ENCODE results near the gene RHOF.
"Not testable (repeated sequence)": the region's sequence is repeated elsewhere in the genome, so short reads cannot be mapped to it uniquely, and the experiment has no call there.

The RHOF gene

DNA sequence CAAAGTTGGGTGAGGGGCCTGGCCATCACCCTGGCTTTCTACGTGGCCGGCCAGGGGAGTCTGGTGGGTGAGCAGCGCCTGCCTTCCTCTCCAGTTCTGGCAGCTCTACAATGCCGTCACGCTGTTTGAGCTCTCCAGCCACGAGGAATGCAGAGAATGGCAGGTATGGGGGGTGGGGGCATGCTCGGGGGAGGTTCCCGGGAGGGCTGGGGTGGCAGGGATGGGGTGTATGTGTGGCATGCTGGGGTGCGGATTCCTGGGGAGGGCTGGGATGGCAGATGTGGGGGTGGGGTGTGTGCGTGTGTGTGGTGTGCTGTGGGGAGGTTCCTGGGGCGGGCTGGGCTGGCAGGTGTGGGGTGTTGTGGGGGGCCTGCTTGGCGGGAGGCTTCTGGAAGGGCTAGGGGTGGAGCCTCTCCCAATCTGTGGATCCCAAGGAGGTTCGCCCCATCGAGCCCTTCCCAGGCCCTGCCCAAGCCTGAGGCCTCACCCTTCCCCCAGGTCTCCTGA is 18.5 kb downstream of the RHOF start:
- no peak for DNase-seq (ENCODE audit: low spot score)

DNA sequence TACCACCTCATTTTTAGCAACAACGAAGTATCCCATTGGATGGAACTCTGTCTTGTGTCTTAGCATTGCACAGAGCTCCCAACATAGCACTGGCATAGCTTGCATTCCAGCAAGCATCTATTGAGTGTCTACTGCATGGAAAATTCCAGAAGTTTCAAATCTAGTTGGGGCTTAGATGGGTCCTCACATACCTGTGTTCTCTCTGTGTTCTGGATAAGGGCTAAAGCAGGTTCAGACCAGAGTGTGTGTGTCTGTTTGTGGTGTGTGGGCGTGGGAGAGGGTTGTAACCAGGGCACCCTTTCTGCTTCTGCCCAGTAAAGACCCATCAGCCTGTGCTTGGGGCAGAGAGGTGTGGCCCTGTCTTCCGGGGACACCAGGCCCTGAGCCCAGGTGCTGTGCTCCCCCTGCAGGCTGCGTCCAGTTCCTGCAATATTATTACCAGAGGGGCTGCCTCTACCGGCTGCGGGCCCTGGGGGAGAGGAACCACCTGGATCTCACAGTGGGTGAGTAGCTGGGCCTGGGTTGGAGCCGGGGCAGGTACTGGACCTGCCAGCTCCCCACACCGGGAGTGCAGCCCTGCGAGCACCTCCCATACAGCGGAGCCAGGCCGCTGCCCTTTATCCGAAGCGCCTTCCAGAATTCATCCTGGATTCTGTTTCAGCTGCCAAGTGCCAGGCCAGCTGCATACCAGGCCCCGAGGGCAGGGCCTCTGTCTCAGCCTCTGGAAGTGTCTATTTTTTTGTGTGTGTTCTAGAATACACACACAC is 20.3 kb downstream of the RHOF start:
- peak; percentile 78 for DNase-seq (ENCODE audit: low spot score)

DNA sequence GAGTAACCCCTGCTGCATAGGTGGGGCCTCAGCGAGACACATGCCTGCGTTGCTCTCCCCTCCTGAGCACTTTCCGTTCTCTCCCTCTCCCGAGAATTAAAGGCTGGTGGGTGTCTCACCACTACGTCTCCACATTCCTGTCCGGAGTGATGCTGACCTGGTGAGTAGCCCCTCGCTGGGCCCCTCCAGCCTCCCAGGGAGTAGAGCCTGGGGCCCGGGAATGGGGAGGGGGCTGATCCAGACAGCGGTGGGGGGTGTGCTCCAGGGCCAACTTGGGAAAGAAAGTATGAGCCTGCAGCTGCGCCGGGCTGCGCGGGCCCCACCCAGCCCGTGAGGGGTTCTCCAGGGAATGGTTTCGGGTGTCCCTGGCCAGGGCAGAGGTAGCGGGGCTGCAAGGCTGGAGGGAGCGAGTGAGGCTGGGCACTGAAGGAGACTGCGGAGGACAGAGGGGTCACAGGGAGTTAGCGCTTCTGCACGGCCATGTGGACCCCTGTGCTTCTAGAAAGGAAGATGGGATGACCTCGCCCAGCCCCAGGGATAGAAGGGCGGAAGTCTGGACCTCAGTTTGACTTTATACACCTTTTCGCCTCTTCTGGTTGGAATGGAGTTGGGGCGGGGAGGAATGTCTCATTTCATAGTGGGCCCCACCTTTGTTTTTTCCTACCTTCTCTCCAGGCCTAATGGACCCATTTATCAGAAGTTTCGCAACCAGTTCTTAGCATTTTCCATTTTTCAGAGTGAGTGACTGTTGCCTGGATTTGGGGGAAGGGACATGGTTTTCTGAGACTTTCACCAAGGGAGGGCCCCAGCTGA is 22.5 kb downstream of the RHOF start:
- DNase-seq (ENCODE audit: low spot score): no peak

DNA sequence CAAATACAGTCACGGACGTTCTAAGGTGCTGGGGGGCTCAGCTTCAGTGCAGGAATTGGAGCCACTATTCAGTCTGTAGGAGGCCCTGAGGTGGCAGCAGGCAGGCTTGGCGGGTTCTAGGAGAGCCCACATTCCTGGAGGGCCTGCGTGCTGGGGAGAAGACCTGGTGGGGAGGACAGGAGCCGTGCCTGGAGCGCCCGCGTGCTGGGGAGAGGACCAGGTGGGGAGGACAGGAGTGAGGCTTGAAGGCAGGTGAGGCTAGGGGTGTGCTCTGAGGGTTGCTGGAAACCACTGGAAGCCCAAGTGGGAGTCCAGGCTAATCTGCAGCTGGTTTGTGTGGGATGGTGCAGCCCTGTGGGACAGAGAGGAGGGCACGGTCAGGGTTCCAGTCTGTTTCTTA is 23.1 kb downstream of the RHOF start:
- DNase-seq (ENCODE audit: low spot score): no peak

DNA sequence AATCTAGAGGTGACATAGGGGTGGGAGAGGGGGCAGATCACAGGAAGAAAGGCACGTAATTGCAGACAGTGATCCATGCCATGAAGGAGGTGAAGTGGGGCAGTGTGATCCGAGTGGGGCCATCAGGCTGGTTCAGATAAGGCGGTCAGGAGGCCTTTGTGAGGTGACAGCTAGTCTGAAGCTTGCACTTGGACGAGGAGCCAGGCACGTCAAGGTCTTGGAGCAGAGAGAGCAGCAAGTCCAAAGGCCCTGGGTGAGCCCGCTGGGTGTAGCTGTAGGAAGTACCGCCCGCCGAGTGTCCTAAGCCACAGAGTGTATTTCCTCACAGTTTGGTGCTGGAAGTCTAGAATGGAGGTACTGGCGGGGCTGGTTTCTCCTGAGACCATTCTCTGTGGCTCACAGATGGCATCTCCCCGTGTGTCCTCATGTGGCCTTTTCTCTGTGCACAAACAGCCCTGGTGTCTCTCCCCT is 23.6 kb downstream of the RHOF start:
- no peak for DNase-seq (ENCODE audit: low spot score)

DNA sequence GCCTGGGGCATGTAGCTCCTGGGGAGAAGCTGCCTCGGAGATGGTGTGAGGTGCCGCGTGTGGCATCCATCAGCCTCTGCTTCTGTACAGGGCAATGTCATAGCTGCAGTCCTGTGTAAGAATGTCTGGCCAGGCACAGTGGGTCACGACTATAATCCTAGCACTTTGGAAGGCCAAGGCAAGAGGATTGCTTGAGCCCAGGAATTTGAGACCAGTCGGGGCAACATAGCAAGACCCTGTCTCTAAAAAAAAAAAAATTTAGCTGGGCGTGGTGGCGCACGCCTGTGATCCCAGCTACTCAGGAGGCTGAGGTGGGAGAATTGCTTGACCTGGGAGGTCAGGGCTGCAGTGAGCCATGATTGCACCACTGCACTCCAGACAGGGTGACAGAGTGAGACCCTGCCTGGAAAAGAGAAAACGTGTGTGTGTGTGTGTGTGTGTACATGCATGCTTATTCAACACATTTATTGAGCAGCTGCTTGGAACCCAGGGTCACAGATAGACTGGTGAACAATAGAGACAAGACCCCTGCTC is 24.1 kb downstream of the RHOF start:
- no peak for DNase-seq (ENCODE audit: low spot score)

DNA sequence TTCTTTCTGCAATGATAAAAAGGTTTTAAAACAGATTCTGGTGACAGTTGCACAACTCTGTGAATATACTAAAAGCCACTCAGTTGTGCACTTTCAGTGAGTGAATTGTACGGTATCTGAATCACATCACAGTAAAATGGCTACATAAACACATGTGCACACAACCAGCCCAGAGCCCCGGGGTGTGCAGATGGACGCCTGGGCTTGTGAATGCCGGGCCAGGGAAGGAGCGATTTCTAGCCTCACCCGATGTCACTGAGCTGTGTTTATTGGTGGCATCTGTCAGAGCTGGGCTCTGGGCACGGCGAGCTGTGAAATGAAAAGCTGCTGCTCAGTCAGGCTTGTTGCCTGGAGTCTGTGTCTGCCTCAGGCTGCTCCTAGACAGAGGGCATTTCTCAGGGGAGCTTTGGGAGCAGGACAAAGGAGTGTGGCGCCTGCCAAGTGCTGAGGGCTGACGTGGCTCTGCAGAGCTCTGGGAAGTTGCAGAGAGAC is 25.9 kb downstream of the RHOF start:
- DNase-seq (ENCODE audit: low spot score): no peak

DNA sequence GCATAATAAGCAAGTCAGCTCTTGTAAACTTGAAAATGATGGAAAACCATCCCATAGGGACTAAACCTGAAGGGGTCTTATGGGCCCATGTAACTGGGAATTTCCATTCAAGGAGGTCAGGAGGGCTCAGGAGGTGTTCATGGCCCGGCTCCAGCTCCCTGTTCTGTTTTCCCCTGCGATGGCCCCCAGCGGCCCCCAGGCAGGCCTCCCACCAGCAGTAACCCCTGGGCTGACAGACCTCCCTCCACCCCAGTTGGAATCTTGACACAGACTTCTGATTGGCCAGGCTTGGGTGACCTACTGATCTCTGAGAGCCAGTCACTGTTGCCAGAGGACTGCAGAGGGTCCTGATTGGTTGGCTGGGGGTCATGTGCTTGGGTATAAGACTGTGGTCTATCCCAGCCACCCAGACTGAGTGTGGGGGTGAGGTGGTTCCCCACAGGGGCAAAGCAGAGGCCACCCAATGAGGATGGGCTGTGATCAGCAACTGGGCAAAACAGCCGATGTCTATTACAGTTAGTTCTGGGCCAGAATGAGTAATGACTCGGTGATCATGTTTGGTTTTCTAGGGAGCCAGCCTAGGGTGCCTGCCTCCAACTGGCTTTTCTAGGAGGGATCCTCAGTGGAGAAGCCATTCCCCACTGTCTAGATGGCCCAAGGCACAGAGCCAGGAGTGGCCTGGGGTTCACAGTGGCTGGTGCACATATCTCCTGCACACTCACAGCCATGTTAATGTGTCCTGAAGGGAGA is 27.0 kb downstream of the RHOF start:
- DNase-seq (ENCODE audit: low spot score): no peak

DNA sequence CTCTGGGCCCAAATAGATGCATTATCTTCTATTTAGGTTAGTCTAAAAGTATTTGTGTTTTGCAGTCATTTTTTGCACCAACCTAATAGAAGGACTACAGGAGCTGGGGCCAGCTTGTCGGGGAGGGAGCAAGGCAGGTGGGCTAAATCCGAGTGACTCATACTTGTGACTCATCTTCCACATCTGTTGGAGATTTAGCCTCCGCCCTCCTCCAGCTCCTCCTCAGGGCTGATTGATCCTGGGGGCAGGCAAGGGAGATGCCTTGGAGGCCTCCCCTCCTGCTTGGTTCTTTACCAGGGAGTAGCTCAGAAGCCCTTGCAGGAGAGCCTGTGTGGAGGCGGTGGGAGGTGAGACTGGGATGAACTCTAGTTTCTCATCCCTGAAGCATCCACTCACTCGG is 27.9 kb downstream of the RHOF start:
- DNase-seq (ENCODE audit: low spot score): no peak

DNA sequence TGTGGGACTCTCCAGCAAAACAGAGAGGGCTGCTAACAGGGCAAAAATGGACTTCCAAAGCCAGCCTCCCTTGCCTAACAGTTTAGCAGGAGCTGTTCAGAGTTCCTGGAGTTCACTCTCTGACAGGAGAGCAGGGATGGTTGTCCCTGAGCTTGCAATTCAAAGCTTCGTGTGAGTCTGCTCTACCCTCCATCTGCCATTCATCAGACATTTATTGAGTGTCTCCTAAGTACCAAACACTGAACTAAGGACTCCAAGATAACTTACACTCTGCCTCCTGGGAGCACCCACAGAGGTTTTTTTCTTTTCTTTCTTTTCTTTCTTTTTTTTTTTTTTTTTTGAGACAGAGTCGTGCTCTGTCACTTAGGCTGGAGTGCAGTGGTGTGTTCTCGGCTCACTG is 28.7 kb downstream of the RHOF start:
- no peak for DNase-seq (ENCODE audit: low spot score)

DNA sequence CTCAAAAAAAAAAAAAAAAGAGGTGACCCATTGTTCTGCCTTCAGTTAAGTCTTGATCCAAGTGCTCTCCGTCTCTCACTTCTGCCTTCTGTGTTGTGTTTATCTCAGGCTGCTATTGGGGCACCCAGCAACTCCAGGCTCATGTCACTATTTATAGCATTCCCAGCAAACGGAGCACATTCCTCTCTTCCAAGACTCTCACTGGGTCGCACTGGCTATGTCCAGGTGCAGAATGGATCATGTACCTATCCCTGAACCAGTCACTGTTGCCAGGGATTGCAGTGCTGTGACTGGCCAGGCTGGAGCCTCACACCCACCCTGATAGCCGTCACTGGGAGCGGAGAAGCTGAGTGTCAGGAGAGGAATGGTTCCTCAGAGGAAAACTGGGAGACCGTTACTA is 31.2 kb downstream of the RHOF start:
- DNase-seq (ENCODE audit: low spot score): no peak

DNA sequence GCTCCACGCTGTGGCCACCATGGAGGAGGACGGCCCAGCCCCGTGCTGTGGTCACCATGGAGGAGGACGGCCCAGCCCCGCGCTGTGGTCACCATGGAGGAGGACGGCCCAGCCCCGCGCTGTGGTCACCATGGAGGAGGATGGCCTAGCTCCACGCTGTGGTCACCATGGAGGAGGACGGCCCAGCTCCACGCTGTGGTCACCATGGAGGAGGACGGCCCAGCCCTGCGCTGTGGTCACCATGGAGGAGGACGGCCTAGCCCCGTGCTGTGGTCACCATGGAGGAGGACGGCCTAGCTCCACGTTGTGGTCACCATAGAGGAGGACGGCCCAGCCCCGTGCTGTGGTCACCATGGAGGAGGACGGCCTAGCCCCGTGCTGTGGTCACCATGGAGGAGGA is 35.0 kb downstream of the RHOF start:
- DNase-seq (ENCODE audit: low spot score): not testable (repeated sequence)

DNA sequence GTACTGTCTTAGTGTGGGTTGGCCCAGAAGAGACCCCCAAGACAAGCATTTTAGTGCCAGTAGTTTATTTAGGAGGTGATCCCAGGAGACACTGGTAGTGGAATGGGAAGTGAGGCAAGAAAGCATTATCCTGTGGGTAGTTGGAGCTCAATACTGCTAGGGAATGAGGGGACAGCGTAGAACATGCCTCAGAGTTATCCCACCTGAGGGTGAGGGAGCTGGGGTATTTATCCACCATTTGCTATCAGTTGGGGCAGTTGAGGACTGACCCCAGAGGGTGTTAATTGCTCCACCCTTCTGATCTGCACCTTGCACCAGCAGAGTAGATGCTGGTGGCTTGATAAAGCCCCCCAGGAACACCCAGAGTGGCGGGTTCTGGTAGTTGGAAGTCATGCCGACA is 37.9 kb downstream of the RHOF start:
- no peak for DNase-seq (ENCODE audit: low spot score)

DNA sequence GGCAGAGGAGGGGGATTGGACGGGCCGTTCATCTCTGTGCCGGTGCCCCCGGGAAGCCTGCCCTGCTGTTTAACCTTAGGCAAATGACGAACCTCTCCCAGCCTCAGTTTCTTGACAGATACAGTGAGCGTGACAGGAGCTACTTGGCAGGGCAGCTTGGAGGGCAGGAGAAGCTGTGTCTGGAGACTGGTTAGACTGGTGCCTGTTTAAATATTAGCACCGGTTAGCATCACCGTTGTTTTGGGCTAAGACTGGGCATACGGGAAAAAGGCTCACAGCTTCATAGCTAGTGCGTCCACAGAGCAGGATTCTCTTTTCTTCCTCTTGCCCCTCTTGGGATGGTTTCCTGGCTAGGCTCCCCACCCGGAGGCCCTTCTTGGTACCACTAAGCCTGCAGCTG is 38.7 kb downstream of the RHOF start:
- no peak for DNase-seq (ENCODE audit: low spot score)

DNA sequence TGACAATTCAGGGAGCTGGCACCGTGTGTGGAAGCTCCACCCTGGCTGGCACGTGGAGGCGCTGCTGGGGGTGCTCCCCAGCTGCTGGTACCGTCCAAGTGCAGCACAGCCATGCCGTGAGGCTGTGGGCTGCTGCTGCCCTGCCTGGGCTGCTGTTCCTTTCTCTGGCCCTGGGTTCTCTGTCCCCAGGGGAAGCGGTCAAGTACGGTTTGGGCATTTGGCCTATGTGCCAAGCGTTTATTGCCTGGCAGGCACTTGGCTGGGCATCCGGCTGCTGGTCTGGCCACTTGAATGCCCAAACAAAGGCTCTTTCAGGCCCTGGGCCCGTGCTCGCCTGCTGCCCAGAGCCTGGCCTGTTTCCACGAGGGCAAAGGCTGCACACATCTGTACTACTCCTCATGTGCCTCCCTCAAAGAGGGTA is 39.6 kb downstream of the RHOF start:
- DNase-seq (ENCODE audit: low spot score): no peak

DNA sequence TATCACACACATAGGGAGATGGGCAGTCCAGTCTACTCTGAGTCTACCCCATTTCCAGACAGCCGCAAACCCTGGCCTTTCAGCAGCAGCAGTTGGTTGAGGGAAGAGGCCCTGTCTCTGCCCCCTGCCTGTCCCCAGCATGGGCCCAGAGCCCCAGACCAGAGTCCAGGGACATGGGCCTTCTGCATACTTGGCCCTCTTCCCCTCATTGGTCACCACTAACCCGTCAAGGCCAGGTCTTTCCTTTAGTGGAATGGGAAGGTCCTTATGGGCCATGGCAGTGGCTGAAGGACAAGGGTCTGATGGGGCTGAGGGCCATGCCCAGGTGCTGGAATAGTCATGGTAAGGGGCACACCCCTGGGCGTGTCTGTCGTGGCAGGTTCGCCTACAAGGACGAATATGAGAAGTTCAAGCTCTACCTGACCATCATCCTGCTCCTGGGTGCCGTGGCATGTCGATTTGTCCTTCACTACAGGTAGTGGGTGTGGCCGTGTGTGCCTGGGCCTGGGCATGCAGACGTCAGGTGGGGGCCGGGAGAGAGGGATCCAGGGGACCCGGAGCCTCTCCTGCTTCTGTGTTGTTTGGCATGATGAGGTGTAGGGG is 41.6 kb downstream of the RHOF start:
- DNase-seq (ENCODE audit: low spot score): no peak

DNA sequence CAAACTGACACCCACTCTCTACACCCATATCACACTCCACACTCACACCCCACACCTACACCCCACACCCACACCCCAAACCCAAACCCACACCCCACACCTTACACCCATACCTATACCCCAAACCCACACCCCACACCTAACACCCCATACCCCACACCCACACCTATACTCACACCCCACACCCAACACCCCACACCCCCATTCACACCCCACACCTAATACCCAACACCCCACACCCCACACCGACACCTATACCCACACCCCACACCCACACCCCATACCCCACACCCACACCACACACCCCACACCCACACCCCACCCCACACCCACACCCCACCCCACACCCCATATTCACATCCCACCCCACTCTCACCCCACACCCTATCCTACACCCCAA is 42.5 kb downstream of the RHOF start:
- DNase-seq (ENCODE audit: low spot score): no peak

DNA sequence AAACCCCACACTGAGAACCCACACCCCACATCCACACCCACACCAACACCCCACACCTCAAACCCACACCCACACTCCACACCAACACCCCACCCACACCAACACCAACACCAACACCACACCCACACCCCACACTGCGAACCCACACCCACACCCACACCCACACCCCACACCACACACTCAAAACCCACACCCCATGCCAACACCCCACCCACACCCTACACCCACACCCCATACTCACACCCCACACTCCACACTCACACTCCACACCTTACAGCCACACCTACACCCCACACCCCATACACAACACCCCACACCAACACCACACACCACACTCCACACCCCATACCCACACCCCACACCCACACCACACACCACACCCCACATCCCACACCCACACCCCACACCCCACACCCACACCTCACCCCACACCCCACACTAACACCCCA is 43.0 kb downstream of the RHOF start:
- no peak for DNase-seq (ENCODE audit: low spot score)

DNA sequence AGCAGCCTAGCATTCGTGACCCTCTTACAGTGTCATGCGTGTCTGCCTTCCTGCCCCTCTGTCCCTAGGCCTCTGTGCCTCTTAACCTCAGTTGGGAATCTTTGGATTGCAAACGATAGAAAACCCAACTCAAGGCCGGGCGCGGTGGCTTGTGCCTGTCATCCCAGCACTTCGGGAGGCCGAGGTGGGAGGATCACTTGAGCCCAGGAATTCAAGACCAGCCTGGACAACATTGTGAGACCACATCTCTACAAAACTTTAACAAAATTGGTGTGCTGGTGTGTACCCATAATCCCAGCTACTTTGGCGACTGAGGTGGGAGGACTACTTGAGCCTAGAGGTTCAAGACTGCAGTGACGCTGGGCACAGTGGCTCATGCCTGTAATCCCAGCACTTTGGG is 44.2 kb downstream of the RHOF start:
- DNase-seq (ENCODE audit: low spot score): no peak

DNA sequence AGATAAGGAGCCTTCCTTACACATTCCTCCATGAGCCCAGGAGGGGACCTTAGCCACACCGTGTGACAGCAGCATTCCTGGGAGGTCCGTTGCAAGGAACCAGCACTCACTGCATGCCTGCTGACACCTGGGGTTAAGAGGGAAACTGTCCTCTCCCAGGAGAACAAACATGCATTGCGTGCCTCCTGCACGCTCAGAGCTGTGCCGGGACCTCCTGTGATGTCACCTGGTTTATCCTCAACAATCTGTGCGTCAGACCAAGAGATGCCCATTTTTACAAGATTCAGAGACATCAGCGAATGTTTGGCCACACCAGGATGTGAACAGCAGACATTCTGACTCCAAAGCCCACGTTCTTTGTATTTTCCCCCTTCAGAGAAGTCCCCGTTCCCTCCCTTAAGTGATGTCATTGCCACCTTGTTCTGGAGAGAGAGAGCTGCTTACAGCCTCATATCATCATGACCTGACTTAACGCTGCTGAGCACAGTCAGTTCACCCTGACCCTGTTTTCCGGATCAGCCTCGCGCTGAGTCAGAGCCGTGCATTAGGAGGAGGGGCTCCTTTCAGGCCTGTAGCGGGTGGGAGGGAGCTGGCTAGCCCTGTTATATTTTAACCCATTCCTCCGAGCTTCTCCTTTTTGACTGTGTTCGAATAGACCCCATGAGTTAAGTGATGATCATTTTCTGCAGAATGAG is 44.8 kb downstream of the RHOF start:
- no peak for DNase-seq (ENCODE audit: low spot score)

DNA sequence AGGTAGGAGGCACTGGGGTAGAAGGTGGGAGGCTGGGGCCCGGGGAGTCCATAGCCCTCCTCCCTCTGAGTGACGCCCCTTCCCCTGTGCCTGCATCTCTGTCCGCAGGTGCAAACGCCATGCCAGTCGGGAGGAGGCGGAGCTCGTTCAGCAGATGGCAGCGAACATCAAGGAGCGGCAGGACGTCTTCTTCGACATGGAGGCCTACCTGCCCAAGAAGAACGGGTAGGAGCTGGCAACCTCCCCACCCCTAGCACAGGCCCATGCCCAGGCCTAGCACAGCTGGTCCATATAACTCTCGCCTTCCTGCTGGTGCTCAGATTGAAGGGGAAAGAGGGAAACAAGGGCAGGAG is 45.3 kb downstream of the RHOF start:
- no peak for DNase-seq (ENCODE audit: low spot score)

Measured in LoVo (cell line).